Mesothelial cell of epicardium (in vitro differentiated cells): ENCODE data around the gene POGLUT2. TPM values are rescaled to one million over a fixed set of nuclear protein-coding genes. Genes with fewer than 3 reads are reported as not detected.

ENCODE experiments used
- DNase-seq, 2 experiments: peaks; one replicate each; pipeline ENCODE4 v3.0.0; 2021; ENCODE audit warnings: low spot score in 2 of 2; ENCODE audit not compliant: unreplicated experiment in 2 of 2
- H3K27ac Mint-ChIP-seq: 2 replicates; pipeline ENCODE4 v1.8.0; 2021; ENCODE audit warnings: mixed read lengths
- H3K27me3 Mint-ChIP-seq: 2 replicates; pipeline ENCODE4 v1.8.0; 2021; ENCODE audit warnings: low read depth, mixed read lengths
- H3K36me3 Mint-ChIP-seq: 2 replicates; pipeline ENCODE4 v1.8.0; 2021; ENCODE audit warnings: mixed read lengths
- H3K4me1 Mint-ChIP-seq: 2 replicates; pipeline ENCODE4 v1.8.0; 2021; ENCODE audit warnings: mixed read lengths
- H3K4me3 Mint-ChIP-seq: 2 replicates; pipeline ENCODE4 v1.8.0; 2021; ENCODE audit warnings: mild to moderate bottlenecking, moderate library complexity, mixed read lengths
- H3K9me3 Mint-ChIP-seq: 2 replicates; pipeline ENCODE4 v1.8.0; 2021; ENCODE audit warnings: mixed read lengths
- total RNA-seq: library from RNA; stranded (reverse); gene quantifications from 3 replicates; pipeline ENCODE4 v1.2.1, GENCODE V29; 2021
- TF ChIP-seq, protein P1 (sequence below): fragments of 200-600 bp; sonication (generic); IDR thresholded peaks from one replicate; pipeline ENCODE4 v1.5.0; 2021; ENCODE audit warnings: antibody characterized with exemption; ENCODE audit not compliant: unreplicated experiment

Gene POGLUT2
- total RNA-seq, 1 donor from 2014 or later: 22.0 TPM

DNA sequence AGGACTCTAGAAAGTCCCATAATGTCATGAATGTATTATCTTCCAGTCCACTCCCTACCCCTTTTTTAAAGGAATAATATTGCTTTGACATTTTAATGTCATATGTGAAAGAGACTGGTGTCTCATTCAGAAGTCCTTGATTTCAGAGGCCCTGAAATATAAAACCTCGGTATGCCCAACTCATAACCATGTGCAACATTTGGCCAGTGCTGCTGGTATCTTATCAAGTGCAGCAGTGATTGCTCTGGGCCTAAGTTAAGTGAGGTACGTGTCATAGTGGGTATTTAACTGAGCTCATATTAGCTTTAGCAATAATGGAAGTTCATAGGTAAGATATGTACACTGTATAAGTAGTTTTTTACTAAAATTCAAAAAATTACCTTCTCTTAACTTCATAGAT, 39.9 kb downstream of the POGLUT2 start:
- Mint-ChIP-seq H3K36me3 (no peaks in the 10 kb centered on the region), H3K4me3 (no peak overlapping the region), H3K9me3 (no peaks in the 10 kb centered on the region), H3K27ac (no peak overlapping the region), H3K4me1 (peaks cover 4% of the 10 kb centered on the region), H3K27me3 (no peaks in the 10 kb centered on the region)
- TF ChIP-seq, protein P1, sequence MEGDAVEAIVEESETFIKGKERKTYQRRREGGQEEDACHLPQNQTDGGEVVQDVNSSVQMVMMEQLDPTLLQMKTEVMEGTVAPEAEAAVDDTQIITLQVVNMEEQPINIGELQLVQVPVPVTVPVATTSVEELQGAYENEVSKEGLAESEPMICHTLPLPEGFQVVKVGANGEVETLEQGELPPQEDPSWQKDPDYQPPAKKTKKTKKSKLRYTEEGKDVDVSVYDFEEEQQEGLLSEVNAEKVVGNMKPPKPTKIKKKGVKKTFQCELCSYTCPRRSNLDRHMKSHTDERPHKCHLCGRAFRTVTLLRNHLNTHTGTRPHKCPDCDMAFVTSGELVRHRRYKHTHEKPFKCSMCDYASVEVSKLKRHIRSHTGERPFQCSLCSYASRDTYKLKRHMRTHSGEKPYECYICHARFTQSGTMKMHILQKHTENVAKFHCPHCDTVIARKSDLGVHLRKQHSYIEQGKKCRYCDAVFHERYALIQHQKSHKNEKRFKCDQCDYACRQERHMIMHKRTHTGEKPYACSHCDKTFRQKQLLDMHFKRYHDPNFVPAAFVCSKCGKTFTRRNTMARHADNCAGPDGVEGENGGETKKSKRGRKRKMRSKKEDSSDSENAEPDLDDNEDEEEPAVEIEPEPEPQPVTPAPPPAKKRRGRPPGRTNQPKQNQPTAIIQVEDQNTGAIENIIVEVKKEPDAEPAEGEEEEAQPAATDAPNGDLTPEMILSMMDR: no peak
- no peak for DNase-seq

DNA sequence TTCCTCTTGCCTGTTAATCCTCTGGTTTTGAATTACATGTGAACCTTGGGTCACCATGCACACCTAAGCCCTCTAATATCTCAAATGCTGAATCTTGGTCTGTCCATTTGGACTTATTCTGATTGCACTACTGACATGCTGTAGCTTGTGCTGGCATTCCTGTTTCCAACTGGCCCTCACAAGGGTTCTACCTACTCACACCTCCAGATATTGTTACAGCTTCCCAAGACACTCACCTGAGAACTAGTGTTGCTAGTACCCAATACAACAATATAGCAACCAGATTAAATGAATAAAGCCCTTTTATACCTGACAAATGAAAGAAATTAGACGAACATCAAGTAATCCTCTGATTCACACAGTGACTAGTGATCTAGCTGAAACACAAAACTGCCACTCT, 41.8 kb downstream of the POGLUT2 start:
- Mint-ChIP-seq H3K27me3 (no peaks in the 10 kb centered on the region), H3K4me1 (peaks cover 4% of the 10 kb centered on the region), H3K27ac (no peak overlapping the region)

DNA sequence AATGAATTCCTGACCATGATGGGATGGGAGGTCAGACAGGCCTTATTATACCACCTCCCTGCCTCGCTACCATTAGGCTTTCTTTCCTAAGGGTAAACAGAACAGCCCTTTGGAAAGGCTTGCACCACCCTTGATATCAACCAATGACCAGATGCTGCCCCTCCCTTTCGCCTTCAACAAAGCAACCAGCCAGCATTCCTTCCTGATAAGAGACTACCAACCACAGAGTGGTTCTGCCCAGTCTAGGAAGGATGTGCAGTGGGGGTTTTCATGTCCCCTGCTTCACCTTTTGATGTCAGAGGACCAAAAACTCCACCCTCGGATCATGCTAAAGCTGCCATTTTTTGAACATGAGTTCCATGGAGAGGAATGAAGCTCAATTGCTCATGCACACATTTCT, 46.9 kb downstream of the POGLUT2 start:
- DNase-seq: no peak
- H3K36me3 Mint-ChIP-seq: no peaks in the 10 kb centered on the region
- no peak overlapping the region for H3K27ac Mint-ChIP-seq
- H3K27me3 Mint-ChIP-seq: peaks cover 8% of the 10 kb centered on the region
- peaks cover under 1% of the 10 kb centered on the region for H3K4me1 Mint-ChIP-seq
- peaks cover 38% of the 10 kb centered on the region for H3K9me3 Mint-ChIP-seq
- H3K4me3 Mint-ChIP-seq: no peak overlapping the region
- TF ChIP-seq, protein P1: no peak

More for the DNA sequence above, 41.8 kb downstream of the POGLUT2 start:
- TF ChIP-seq, protein P1: no peak
- H3K36me3 Mint-ChIP-seq: no peaks in the 10 kb centered on the region
- no peak overlapping the region for H3K4me3 Mint-ChIP-seq
- H3K9me3 Mint-ChIP-seq: peaks cover 4% of the 10 kb centered on the region
- DNase-seq: no peak

DNA sequence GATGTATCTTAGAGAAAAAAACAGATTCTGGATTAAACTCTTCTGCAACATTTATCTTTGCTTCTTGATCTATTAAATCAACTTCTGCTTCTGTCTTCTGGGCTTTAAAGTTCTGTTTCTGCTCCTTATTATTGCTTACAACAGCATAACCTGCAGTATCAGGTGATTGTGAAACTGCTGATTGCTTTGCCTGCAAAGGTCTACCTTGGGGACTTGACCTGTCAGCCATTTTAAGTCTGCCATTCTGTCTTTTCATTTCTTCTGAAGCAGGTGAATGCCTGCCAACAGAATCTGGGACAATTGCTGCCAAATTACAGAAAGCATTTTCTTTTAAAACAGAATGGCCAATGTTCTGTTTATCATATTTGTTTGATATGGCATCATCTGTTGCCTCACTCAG, 56.3 kb downstream of the POGLUT2 start:
- Mint-ChIP-seq H3K4me3 (no peak overlapping the region), H3K27me3 (peaks cover 27% of the 10 kb centered on the region), H3K9me3 (peaks cover 47% of the 10 kb centered on the region), H3K27ac (no peak overlapping the region), H3K36me3 (no peaks in the 10 kb centered on the region), H3K4me1 (no peaks in the 10 kb centered on the region)
- TF ChIP-seq, protein P1: no peak
- DNase-seq: no peak

DNA sequence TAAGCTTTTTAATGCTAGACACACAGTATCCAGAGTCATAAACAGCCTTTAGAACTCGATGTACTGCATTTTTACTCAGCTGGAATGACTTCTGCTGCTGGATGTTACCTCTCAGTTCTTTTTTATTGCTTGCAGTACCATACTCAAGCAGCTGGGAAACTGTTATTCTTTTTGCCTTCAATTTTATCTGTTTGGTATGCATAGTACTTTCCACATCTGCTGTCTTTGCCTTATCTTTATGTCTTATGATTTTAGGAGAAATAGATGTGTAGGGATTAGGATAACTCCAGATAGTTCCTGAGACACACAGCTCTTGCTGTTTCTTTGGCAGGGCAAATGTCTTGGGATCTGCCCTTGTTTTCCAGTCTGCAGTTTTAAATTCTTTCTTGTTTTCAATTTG, 56.7 kb downstream of the POGLUT2 start:
- TF ChIP-seq, protein P1: no peak
- no peak for DNase-seq
- no peaks in the 10 kb centered on the region for H3K4me1 Mint-ChIP-seq
- H3K9me3 Mint-ChIP-seq: peaks cover 45% of the 10 kb centered on the region
- no peaks in the 10 kb centered on the region for H3K36me3 Mint-ChIP-seq
- no peak overlapping the region for H3K27ac Mint-ChIP-seq
- H3K4me3 Mint-ChIP-seq: no peak overlapping the region
- H3K27me3 Mint-ChIP-seq: peaks cover 27% of the 10 kb centered on the region

Other genes with a start within 250 kb of the POGLUT2 start
- 44.6 to 54.2 TPM (median 45.4 TPM) in 3 replicates for gene TPP2, start 202.0 kb downstream of the POGLUT2 start, total RNA-seq
- gene METTL21C, start 103.9 kb downstream of the POGLUT2 start, total RNA-seq: not detected in 3 replicates
- 7.8 to 8.6 TPM (median 8.1 TPM) in 3 replicates for gene TEX30, start 25.2 kb downstream of the POGLUT2 start, total RNA-seq
- 34.9 to 39.2 TPM (median 36.7 TPM) in 3 replicates for gene BIVM, start 143 bp upstream of the POGLUT2 start, total RNA-seq
- gene ERCC5, start 47.1 kb upstream of the POGLUT2 start, total RNA-seq: 45.0 to 51.1 TPM (median 46.6 TPM) in 3 replicates